Tibial artery (tissue), 4 donors: ENCODE results near the gene TNFRSF19.

Experiments used
- DNase-seq, 2 donors: peaks; one replicate each; pipeline ENCODE4 v3.0.0-alpha.2; 2019
- H3K27ac ChIP-seq, 2 donors: fragments of 200-600 bp; sonication (generic) in 1 of 2; 1 replicate in 1 of 2; 2 replicates in 1 of 2; pipeline ENCODE4 v1.5.1; 2018 to 2019; ENCODE audit warnings: mild to moderate bottlenecking in 1 of 2
- H3K27me3 ChIP-seq, 2 donors: fragments of 200-600 bp; sonication (generic) in 1 of 2; one replicate each; pipeline versions ENCODE4 v1.5.1 to v1.6.0; 2016 to 2019
- H3K36me3 ChIP-seq, 3 donors: fragments of 200-600 bp; sonication (generic) in 2 of 3; one replicate each; pipeline ENCODE4 v1.5.1; 2016 to 2019; ENCODE audit warnings: mild to moderate bottlenecking in 2 of 3
- H3K4me1 ChIP-seq, 4 donors: fragments of 200-600 bp; sonication (generic) in 2 of 4; 1 replicate in 3 of 4; 2 replicates in 1 of 4; pipeline ENCODE4 v1.5.1; 2016 to 2019
- H3K4me3 ChIP-seq, 2 donors: fragments of 200-600 bp; sonication (generic) in 1 of 2; 1 replicate in 1 of 2; 2 replicates in 1 of 2; pipeline ENCODE4 v1.5.1; 2018 to 2019; ENCODE audit warnings: mild to moderate bottlenecking in 2 of 2
- H3K9me3 ChIP-seq, 3 donors: fragments of 200-600 bp; sonication (generic) in 1 of 3; one replicate each; pipeline ENCODE4 v1.5.1; 2016 to 2019
- intact Hi-C: fragments of 100-400 bp; cut with DNase I; formaldehyde crosslinking; loops from one replicate; pipeline ENCODE4 v1.15.0; 2023; ENCODE audit warnings: low total_unique reads
- TF ChIP-seq, protein P1 (sequence below), 2 experiments: fragments of 200-600 bp in 1 of 2; fragments of 450-650 bp in 1 of 2; IDR thresholded peaks; one replicate each; pipeline ENCODE4 v1.5.1; 2017 to 2019; ENCODE audit warnings: antibody characterized with exemption in 2 of 2, mild to moderate bottlenecking in 1 of 2, moderate library complexity in 1 of 2

Gene TNFRSF19

DNA sequence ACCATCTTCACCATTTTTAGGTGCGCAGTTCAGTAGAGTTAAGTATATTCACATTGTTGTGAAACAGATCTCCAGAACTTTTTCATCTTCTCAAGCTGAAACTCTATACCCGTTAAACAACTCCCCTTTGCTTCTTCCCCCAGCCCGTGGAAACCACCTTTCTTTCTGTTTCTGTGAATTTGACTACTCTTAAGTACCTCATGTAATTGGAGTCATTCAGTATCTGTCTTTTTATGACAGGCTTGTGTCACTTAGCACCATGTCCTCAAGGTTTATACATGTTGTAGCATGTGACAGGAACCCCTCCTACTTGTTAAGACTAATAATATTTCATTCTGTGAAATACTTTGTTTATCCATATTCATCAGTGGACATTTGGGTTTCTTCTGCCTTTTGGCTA is 52.8 kb downstream of the TNFRSF19 start:
- Histone ChIP-seq H3K9me3 (no peaks in the 10 kb centered on the region), H3K4me3 (no peak overlapping the region), H3K4me1 (peaks cover 0 to 1% (median 0%) of the 10 kb centered on the region in 4 donors), H3K27ac (no peak overlapping the region), H3K27me3 (no peaks in the 10 kb centered on the region), H3K36me3 (no peaks in the 10 kb centered on the region)
- DNase-seq: no peak
- TF ChIP-seq, protein P1, sequence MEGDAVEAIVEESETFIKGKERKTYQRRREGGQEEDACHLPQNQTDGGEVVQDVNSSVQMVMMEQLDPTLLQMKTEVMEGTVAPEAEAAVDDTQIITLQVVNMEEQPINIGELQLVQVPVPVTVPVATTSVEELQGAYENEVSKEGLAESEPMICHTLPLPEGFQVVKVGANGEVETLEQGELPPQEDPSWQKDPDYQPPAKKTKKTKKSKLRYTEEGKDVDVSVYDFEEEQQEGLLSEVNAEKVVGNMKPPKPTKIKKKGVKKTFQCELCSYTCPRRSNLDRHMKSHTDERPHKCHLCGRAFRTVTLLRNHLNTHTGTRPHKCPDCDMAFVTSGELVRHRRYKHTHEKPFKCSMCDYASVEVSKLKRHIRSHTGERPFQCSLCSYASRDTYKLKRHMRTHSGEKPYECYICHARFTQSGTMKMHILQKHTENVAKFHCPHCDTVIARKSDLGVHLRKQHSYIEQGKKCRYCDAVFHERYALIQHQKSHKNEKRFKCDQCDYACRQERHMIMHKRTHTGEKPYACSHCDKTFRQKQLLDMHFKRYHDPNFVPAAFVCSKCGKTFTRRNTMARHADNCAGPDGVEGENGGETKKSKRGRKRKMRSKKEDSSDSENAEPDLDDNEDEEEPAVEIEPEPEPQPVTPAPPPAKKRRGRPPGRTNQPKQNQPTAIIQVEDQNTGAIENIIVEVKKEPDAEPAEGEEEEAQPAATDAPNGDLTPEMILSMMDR (IDR thresholded peaks at IDR 0.05): no peak
- intact Hi-C loops: no loop called here

DNA sequence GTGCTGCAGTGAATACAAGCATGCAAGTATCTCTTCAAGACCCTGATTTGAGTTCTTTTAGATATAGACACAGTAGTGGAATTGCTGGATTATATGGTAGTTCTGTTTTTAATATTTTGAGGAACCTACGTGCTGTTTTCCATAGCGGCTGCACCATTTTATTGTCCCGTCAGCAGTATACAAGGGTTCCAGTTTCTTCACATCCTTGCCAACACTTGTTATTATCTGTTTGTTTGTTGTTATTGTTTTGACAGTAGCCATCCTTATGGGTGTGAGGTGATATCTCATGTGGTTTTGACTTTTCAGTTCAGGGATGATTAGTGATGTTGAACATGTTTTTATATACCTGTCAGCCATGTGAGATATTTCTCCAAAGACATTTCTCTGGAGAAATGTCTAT is 53.2 kb downstream of the TNFRSF19 start:
- DNase-seq: no peak
- Histone ChIP-seq H3K4me1 (no peaks in the 10 kb centered on the region), H3K9me3 (no peaks in the 10 kb centered on the region), H3K36me3 (no peaks in the 10 kb centered on the region), H3K27me3 (no peaks in the 10 kb centered on the region), H3K27ac (no peak overlapping the region), H3K4me3 (no peak overlapping the region)
- intact Hi-C loops: no loop called here
- TF ChIP-seq, protein P1 (IDR thresholded peaks at IDR 0.05): no peak

DNA sequence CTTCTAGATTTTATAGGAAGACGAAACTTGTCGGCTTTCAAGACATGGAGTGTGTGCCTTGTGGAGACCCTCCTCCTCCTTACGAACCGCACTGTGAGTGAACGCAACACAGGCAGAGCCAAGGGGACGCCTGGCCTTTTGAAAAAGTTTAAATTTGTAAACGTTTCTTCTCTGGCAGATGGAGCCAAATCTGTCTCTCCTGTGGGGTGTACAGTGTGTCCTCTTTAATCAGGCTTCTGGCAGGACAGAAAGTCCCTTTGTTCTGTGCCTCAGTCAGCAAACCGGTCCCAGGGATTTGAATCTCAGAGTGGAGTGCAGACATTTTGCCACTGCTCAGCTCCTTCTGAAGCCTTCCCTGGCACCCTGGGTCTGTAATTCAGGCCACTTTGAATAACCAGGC is 56.5 kb downstream of the TNFRSF19 start:
- H3K4me3 ChIP-seq: no peak overlapping the region
- H3K27me3 ChIP-seq: no peaks in the 10 kb centered on the region

DNA sequence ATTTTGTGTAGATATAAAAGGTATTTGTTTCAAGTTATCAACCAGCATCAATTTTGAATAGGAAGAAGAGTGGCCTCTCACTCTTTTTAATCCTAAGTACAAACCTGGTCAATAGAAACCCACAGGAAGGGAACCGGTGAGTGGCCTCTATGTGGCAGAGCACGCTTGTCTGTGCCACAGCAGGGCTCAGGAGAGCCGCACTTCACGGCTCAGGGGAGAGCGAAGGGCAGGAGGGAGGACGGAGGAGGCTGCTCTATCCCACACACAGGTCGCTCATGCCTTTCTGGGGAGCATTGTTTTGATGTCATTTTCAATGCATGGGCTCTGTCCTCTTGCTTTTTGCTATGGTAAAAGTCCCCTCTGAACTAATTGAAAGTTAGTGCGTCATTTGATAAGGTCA is 57.2 kb downstream of the TNFRSF19 start:
- intact Hi-C loops: no loop called here
- H3K4me3 ChIP-seq: no peak overlapping the region
- H3K4me1 ChIP-seq: peaks cover 0 to 12% (median 5%) of the 10 kb centered on the region in 4 donors
- TF ChIP-seq, protein P1 (IDR thresholded peaks at IDR 0.05): no peak
- no peak for DNase-seq
- no peaks in the 10 kb centered on the region for H3K9me3 ChIP-seq
- H3K36me3 ChIP-seq: no peaks in the 10 kb centered on the region
- H3K27me3 ChIP-seq: no peaks in the 10 kb centered on the region
- no peak overlapping the region for H3K27ac ChIP-seq

More for the DNA sequence above, 56.5 kb downstream of the TNFRSF19 start:
- TF ChIP-seq, protein P1 (IDR thresholded peaks at IDR 0.05): no peak
- Histone ChIP-seq H3K27ac (no peak overlapping the region), H3K4me1 (peaks cover 0 to 12% (median 5%) of the 10 kb centered on the region in 4 donors), H3K36me3 (no peaks in the 10 kb centered on the region), H3K9me3 (no peaks in the 10 kb centered on the region)
- DNase-seq: no peak
- intact Hi-C loops: no loop called here

DNA sequence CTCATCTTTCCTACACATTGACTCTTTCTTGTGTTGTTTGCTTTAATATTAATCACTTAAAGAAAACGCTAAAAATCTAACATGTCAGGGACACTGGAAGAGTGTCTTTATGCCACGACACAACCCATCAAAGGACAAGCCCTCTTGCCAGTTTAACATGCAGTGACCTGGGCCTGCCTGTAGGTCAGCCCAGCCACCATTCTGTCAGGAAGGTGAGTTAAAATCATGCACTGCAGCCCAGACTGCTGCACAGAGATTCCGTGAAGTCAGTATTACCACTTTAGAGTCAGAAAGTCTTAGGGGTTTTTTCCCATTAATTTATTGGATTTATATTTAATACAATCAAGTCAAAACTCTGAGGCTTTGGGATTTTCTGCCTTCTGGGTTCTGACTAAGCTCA is 58.0 kb downstream of the TNFRSF19 start:
- H3K4me1 ChIP-seq: peaks cover 0 to 12% (median 5%) of the 10 kb centered on the region in 4 donors
- no peaks in the 10 kb centered on the region for H3K36me3 ChIP-seq
- DNase-seq: no peak
- no peaks in the 10 kb centered on the region for H3K9me3 ChIP-seq
- intact Hi-C loops: no loop called here
- no peak overlapping the region for H3K27ac ChIP-seq
- TF ChIP-seq, protein P1 (IDR thresholded peaks at IDR 0.05): no peak
- no peak overlapping the region for H3K4me3 ChIP-seq
- no peaks in the 10 kb centered on the region for H3K27me3 ChIP-seq
